Activated naive CD4-positive, alpha-beta T cell treated with anti-CD3 and anti-CD28 coated beads, Interleukin-2, amount 50 U/mL, for 16 hours (primary cell): Measurements from ENCODE around the gene CSRNP3.

ENCODE experiments used
- DNase-seq: peaks from one replicate; pipeline ENCODE4 v3.0.0-alpha.2; 2020

Gene CSRNP3

GRCh38 chr2:165692906-165693305 is 223.4 kb downstream of the CSRNP3 start:
- DNase-seq = no peak

DNA sequence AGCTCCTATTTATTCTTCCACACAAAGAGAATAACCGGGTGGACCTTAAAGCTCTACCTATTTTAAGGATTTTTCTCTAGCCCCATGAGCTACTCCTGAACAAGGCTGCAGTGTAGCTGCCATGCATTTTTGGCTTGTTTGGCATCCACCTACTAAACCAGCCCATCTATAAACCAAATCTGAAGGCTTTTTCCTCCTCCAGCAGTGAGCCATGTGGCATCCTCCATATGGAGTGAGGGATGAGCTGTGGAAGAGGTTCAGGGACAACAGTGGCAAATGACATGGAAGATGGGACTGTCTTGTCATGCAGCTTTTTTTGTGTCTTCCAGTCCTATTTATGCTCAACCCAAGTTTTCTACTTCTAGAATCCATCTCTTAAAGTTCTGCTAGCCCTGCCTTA is 224.3 kb downstream of the CSRNP3 start:
- no peak for DNase-seq

DNA sequence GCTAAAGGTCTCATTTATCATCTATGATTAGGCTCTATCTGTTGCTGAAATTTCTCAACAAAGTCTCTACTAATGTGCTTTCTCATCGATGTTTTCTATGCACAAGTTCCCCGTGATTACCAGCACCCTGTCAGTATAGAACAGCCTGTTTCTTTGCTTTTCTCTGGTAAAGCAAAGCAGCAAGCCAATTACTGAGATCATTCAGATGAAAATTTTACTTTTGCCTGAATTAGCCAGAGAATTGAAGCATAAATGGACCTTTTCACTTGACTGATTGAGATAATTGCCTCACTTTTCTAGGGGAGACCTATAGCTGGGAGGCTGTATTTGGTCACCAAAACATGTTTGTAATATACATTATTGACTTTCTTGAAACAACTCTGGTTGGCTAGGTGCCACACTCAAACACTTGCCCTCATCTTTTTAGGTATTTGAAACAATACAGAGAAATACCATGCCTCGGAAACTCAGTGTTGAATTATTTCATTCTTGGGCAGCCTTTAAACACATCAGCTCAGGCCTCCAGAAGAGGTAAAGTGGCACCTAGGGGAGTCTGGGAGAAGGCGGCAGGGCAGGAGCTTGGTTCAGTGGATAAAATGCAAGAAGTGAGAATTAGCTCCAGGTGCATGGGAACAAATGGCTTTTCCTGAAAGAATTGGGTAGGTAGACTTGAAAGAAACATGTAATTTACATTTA is 228.4 kb downstream of the CSRNP3 start:
- no peak for DNase-seq

GRCh38 chr2:165698444-165698884 is 229.0 kb downstream of the CSRNP3 start:
- no peak for DNase-seq

DNA sequence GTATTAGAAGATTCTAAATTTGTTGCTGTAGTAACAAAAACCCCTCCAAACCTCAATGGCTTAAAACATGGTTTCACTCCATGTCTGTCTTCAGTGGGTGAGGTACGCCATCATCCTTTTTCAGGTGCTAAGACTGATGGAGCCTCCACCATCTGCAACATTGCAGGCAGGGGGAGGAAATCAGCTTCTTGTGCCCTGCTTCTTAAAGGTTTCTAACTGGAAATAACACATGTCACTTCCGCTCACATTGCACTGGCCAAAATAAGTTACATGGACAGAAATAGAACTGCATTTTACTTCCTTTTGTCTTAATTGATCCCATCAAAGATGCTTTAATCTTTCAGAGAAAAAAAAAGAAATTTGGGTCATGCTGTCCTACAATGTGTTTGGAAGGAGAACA is 230.4 kb downstream of the CSRNP3 start:
- DNase-seq = no peak

GRCh38 chr2:165700531-165700930 is 231.0 kb downstream of the CSRNP3 start:
- DNase-seq = no peak

GRCh38 chr2:165701147-165701546 is 231.6 kb downstream of the CSRNP3 start:
- no peak for DNase-seq

GRCh38 chr2:165706960-165707487 is 237.5 kb downstream of the CSRNP3 start:
- DNase-seq = no peak

GRCh38 chr2:165716091-165716490 is 246.6 kb downstream of the CSRNP3 start:
- no peak for DNase-seq

GRCh38 chr2:165718610-165719210 is 249.2 kb downstream of the CSRNP3 start:
- DNase-seq = no peak

- DNase-seq = no peak
These were observed 251.0 kb downstream of the CSRNP3 start for GRCh38 chr2:165720511-165720910.

DNA sequence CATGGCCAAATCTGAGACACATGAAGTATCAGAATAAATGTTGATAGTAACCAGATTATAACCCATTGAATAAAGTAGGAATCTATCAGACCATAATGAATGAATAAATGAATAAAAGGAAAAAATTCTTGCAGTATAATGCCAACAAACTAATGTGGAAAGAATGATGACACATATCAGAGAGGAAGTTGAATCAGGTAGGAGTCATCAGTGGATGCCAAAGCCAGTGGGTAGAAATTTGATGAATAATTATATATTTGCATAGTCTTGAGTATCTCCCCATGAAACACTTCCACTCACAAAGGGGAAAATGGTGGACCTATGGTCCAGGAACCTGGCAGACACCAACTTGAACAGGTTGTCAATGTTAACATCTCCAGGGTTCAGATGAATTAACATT is 255.9 kb downstream of the CSRNP3 start:
- DNase-seq = no peak
